Loucy (cell line): ENCODE measurements around the gene GZF1.

ENCODE experiments used
- EZH2phosphoT487 ChIP-seq: fragments of 200-600 bp; IDR thresholded peaks from 2 replicates; pipeline ENCODE4 v1.6.1; 2018; ENCODE audit warnings: antibody characterized with exemption, mild to moderate bottlenecking, moderate library complexity, borderline replicate concordance
- TF ChIP-seq, protein P1 (sequence below): fragments of 200-600 bp; sonication (generic); conservative IDR thresholded peaks from 2 replicates; pipeline ENCODE4 v1.5.1; 2014; ENCODE audit warnings: mild to moderate bottlenecking, antibody characterized with exemption, low read length

DNA sequence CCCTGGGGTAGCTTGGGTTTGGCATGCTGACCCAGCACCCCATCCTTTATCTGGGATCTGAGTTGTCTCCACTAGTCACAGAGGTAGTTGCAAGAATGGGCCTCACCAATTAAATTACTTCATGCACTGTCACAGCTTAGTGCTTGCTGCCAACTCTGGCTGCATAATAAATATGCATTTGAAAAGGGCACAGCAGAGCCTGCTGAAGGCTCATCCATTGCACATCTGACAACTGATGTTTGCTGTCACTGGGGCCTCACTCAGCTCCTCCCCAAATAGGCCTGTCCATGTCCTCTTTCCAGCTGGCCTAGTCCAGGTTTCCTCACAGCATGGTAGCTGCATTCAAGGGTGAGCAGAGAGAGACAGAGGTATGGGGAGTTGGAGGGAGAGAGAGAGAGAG, 24.7 kb upstream of the GZF1 start:
- TF ChIP-seq, protein P1, sequence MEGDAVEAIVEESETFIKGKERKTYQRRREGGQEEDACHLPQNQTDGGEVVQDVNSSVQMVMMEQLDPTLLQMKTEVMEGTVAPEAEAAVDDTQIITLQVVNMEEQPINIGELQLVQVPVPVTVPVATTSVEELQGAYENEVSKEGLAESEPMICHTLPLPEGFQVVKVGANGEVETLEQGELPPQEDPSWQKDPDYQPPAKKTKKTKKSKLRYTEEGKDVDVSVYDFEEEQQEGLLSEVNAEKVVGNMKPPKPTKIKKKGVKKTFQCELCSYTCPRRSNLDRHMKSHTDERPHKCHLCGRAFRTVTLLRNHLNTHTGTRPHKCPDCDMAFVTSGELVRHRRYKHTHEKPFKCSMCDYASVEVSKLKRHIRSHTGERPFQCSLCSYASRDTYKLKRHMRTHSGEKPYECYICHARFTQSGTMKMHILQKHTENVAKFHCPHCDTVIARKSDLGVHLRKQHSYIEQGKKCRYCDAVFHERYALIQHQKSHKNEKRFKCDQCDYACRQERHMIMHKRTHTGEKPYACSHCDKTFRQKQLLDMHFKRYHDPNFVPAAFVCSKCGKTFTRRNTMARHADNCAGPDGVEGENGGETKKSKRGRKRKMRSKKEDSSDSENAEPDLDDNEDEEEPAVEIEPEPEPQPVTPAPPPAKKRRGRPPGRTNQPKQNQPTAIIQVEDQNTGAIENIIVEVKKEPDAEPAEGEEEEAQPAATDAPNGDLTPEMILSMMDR: no peak
- no peak for TF ChIP-seq EZH2phosphoT487
